Tibial nerve (tissue), 4 donors: ENCODE measurements around the gene BICDL2.

Experiments
- CTCF ChIP-seq, 5 experiments: fragments of 200-600 bp in 3 of 5; fragments of 450-650 bp in 2 of 5; sonication (generic) in 3 of 5; IDR thresholded peaks; one replicate each; pipeline ENCODE4 v1.5.1; 2016 to 2019; ENCODE audit warnings: antibody characterized with exemption in 5 of 5, mild to moderate bottlenecking in 3 of 5, moderate library complexity in 2 of 5
- EP300 ChIP-seq, 2 donors: sonication (generic); formaldehyde crosslinking; IDR thresholded peaks; one replicate each; pipeline ENCODE4 v1.6.1; 2017; ENCODE audit warnings: antibody characterized with exemption in 2 of 2, mild to moderate bottlenecking in 1 of 2
- POLR2A ChIP-seq, 2 donors: fragments of 450-650 bp; IDR thresholded peaks; one replicate each; pipeline ENCODE4 v1.6.1; 2017; ENCODE audit warnings: antibody characterized with exemption in 2 of 2, mild to moderate bottlenecking in 2 of 2, moderate library complexity in 2 of 2

GRCh38 chr16:3085868-3086595 lies 49.3 kb upstream of the BICDL2 start:
- TF ChIP-seq EP300 (IDR thresholded peaks at IDR 0.05): no peak
- no peak for TF ChIP-seq CTCF (IDR thresholded peaks at IDR 0.05)
- TF ChIP-seq POLR2A (IDR thresholded peaks at IDR 0.05): no peak
